Progenitor cell of endocrine pancreas (in vitro differentiated cells): Measurements from ENCODE around the gene TMEM135. TPM values are rescaled to one million over a fixed set of nuclear protein-coding genes. Genes with fewer than 3 reads are reported as not detected.

Source experiments
- DNase-seq: peaks from one replicate; pipeline ENCODE4 v3.0.0; 2021; ENCODE audit warnings: low spot score; ENCODE audit not compliant: unreplicated experiment
- H3K27ac Mint-ChIP-seq: 2 replicates; pipeline ENCODE4 v1.8.0; 2021; ENCODE audit warnings: mild to moderate bottlenecking, moderate library complexity, mixed read lengths
- H3K27me3 Mint-ChIP-seq: 2 replicates; pipeline ENCODE4 v1.8.0; 2021; ENCODE audit warnings: mixed read lengths
- H3K36me3 Mint-ChIP-seq: 2 replicates; pipeline ENCODE4 v1.8.0; 2022; ENCODE audit warnings: mixed read lengths; ENCODE audit not compliant: insufficient read depth
- H3K4me1 Mint-ChIP-seq: 2 replicates; pipeline ENCODE4 v1.8.0; 2021; ENCODE audit warnings: low read depth, mixed read lengths
- H3K4me3 Mint-ChIP-seq: 2 replicates; pipeline ENCODE4 v1.8.0; 2021; ENCODE audit warnings: low read depth, mild to moderate bottlenecking, moderate library complexity, mixed read lengths
- H3K9me3 Mint-ChIP-seq: 2 replicates; pipeline ENCODE4 v1.8.0; 2021; ENCODE audit warnings: low read depth, mixed read lengths
- total RNA-seq: library from RNA; stranded (reverse); gene quantifications from 2 replicates; pipeline ENCODE4 v1.2.1, GENCODE V29; 2021
- TF ChIP-seq, protein P1 (sequence below): fragments of 200-600 bp; sonication (generic); IDR thresholded peaks from one replicate; pipeline ENCODE4 v1.5.0; 2021; ENCODE audit warnings: antibody characterized with exemption, mild to moderate bottlenecking; ENCODE audit not compliant: unreplicated experiment

Gene TMEM135
- total RNA-seq, 1 donor from 2014 or later = 33.0 TPM

DNA sequence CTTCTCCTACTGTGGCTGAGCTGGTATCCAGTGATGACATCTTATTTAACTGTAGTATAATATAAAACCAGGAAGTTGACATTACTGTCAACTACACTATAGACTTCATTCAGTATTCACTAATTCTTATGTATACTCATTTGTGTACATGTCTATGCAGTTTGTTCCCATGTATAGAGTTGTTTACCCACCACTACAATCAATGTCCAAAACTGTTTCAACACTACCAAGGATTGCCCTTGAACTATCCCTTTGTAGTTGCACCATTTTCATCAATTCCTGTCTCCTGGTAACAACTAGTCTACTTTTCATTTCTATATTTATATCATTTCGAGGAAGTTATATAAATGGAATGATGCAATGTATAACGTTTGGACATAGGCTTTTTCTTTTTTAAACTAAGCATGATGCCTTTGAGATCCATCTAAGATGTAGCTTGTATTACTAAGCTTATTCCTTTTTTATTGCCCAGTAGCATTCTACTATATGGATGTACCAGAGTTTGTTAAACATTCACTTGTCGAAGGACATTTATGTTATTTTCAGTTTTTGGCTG, 39.2 kb downstream of the TMEM135 start:
- TF ChIP-seq, protein P1, sequence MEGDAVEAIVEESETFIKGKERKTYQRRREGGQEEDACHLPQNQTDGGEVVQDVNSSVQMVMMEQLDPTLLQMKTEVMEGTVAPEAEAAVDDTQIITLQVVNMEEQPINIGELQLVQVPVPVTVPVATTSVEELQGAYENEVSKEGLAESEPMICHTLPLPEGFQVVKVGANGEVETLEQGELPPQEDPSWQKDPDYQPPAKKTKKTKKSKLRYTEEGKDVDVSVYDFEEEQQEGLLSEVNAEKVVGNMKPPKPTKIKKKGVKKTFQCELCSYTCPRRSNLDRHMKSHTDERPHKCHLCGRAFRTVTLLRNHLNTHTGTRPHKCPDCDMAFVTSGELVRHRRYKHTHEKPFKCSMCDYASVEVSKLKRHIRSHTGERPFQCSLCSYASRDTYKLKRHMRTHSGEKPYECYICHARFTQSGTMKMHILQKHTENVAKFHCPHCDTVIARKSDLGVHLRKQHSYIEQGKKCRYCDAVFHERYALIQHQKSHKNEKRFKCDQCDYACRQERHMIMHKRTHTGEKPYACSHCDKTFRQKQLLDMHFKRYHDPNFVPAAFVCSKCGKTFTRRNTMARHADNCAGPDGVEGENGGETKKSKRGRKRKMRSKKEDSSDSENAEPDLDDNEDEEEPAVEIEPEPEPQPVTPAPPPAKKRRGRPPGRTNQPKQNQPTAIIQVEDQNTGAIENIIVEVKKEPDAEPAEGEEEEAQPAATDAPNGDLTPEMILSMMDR = no peak

DNA sequence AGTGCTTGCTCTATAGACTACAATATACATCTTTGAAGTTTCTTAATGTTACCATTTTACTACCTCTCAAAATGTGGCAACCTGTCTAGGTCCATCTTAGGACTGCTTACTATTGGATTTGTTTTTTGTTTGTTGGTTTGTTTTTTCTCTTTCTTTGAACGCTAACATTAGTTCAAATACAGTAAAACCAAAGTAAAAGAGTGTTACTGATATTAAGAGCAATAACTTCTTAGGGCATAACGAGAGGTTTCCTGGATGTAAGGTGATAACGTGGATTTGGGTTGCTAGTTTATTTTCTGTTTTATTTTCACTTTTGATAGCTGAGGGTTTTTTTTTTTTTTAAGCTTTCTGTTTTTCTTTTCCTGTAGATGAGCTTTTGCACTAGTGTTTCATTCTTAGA, 43.6 kb downstream of the TMEM135 start:
- peaks cover 22% of the 10 kb centered on the region for H3K36me3 Mint-ChIP-seq
- peaks cover 8% of the 10 kb centered on the region for H3K9me3 Mint-ChIP-seq
- no peaks in the 10 kb centered on the region for H3K27me3 Mint-ChIP-seq
- peaks cover 17% of the 10 kb centered on the region for H3K4me1 Mint-ChIP-seq
- no peak overlapping the region for H3K27ac Mint-ChIP-seq
- H3K4me3 Mint-ChIP-seq = no peak overlapping the region
- TF ChIP-seq, protein P1 = no peak
- no peak for DNase-seq

More for the DNA sequence above, 39.2 kb downstream of the TMEM135 start:
- Mint-ChIP-seq H3K27ac (no peak overlapping the region), H3K4me3 (no peak overlapping the region), H3K27me3 (no peaks in the 10 kb centered on the region), H3K36me3 (peaks cover 22% of the 10 kb centered on the region), H3K4me1 (peaks cover 7% of the 10 kb centered on the region), H3K9me3 (peaks cover 5% of the 10 kb centered on the region)
- no peak for DNase-seq

DNA sequence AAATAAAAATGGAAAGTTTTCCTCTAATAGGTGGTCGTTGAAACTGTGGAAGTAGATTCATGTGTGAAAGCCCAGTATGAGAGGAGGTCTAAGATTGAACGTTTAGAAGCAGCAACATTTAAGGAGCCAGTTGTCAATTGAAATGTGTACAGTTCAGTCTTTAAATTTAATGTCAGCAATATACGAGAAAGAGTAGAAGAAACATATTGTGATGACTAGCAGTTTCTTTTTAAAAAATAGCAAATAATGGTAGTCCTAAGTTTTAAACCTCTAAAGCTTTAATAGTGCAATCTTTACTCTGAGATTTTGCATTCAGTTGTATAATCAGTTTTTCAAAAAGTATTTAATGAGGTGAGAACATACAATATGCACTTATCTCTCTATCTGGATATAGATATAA, 44.9 kb downstream of the TMEM135 start:
- Mint-ChIP-seq H3K36me3 (peaks cover 21% of the 10 kb centered on the region), H3K9me3 (peaks cover 12% of the 10 kb centered on the region), H3K27me3 (no peaks in the 10 kb centered on the region), H3K4me3 (no peak overlapping the region), H3K27ac (no peak overlapping the region), H3K4me1 (peaks cover 17% of the 10 kb centered on the region)
- TF ChIP-seq, protein P1 = no peak
- DNase-seq = no peak

DNA sequence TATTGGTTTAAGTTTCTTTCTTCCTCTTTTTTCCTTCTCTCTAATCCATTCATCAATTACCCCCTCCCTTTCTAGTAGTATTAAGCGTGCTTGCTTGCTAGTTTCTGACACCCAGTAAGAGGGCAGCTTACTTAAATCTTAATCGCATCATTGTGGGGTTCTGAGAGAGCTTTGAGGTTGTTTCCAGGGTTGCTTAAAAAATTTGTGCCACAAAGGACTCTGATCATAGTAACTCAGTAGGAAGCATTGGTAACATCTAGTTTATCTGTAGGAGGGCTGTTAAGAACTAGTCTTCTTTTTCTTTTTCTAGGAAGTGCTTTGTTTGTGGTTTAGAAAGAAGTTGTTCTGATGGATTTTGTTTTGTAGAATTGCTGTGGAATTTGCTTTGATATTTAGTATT, 45.3 kb downstream of the TMEM135 start:
- no peak for DNase-seq
- peaks cover 17% of the 10 kb centered on the region for H3K4me1 Mint-ChIP-seq
- peaks cover 10% of the 10 kb centered on the region for H3K9me3 Mint-ChIP-seq
- H3K4me3 Mint-ChIP-seq = no peak overlapping the region
- H3K27me3 Mint-ChIP-seq = no peaks in the 10 kb centered on the region
- H3K36me3 Mint-ChIP-seq = peaks cover 21% of the 10 kb centered on the region
- no peak overlapping the region for H3K27ac Mint-ChIP-seq
- TF ChIP-seq, protein P1 = no peak

DNA sequence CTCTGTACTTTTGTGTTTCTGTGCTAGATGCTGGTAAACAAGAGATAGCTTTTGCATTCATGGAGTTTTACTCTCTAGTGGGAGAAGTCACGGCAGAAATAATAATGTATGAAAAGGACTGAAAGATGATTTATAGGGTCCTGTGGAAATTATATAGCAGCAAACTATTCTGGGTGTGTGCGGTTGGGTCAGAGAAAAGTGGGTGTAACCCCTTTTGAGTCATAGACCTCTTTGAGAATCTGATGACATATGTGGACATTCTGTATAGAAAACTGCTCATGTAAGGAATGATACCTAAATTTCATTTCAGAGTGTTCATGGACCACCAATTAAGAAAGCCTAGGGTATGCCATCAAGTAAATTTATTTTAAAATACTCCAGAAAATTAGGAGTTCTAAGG, 54.4 kb downstream of the TMEM135 start:
- H3K27me3 Mint-ChIP-seq = no peaks in the 10 kb centered on the region
- no peak for DNase-seq
- no peak overlapping the region for H3K4me3 Mint-ChIP-seq
- peaks cover 15% of the 10 kb centered on the region for H3K9me3 Mint-ChIP-seq
- no peak overlapping the region for H3K27ac Mint-ChIP-seq
- TF ChIP-seq, protein P1 = no peak
- peaks cover 25% of the 10 kb centered on the region for H3K36me3 Mint-ChIP-seq
- H3K4me1 Mint-ChIP-seq = no peaks in the 10 kb centered on the region
